Right forelimb (tissue), 1 donor: Measurements from ENCODE around the gene CIROP.

Source experiments
- DNase-seq: peaks from one replicate; pipeline ENCODE4 v3.0.0-alpha.2; 2018

Gene CIROP, protein sequence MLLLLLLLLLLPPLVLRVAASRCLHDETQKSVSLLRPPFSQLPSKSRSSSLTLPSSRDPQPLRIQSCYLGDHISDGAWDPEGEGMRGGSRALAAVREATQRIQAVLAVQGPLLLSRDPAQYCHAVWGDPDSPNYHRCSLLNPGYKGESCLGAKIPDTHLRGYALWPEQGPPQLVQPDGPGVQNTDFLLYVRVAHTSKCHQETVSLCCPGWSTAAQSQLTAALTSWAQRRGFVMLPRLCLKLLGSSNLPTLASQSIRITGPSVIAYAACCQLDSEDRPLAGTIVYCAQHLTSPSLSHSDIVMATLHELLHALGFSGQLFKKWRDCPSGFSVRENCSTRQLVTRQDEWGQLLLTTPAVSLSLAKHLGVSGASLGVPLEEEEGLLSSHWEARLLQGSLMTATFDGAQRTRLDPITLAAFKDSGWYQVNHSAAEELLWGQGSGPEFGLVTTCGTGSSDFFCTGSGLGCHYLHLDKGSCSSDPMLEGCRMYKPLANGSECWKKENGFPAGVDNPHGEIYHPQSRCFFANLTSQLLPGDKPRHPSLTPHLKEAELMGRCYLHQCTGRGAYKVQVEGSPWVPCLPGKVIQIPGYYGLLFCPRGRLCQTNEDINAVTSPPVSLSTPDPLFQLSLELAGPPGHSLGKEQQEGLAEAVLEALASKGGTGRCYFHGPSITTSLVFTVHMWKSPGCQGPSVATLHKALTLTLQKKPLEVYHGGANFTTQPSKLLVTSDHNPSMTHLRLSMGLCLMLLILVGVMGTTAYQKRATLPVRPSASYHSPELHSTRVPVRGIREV

DNA sequence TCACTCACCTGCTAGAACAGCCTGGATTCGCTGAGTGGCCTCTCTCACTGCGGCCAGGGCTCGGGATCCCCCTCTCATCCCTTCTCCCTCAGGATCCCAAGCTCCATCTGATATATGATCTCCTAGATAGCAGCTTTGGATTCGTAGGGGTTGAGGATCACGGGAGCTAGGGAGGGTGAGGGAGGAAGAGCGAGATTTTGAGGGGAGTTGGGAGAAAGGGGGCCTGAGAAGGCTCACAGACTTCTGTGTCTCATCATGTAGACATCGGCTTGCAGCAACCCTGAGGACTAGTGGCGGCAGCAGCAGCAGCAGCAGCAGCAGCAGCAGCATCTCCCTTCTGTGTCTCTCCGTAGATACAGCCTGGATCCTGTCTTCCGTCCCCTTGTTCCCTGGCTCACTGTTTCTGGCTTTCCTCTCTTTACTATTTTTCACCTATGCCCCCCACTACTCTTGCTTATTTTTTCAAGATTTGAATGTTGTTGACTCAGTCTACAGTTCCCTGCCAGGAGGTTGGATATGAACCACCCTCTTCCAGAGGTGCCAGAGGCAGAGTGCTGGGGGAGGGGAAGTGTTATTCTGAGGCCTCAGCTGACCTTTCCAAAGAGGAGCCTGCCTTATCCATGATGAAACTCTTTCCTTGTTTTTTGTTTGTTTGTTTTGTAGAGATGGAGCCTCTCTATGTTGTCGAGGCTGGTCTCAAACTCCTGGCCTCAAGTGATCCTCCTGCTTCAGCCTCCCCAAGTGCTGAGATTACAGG lies at the start of gene CIROP:
Gene CIROP (minus strand): TSS at position 399 of the 757 bp plus-strand sequence. CDS start 69 bp downstream, at position 330.
- DNase-seq, result no peak

- DNase-seq, result peak; percentile 87
Observed at GRCh38 chr14:23153851-23154796, 49.3 kb upstream of the CIROP start.

DNA sequence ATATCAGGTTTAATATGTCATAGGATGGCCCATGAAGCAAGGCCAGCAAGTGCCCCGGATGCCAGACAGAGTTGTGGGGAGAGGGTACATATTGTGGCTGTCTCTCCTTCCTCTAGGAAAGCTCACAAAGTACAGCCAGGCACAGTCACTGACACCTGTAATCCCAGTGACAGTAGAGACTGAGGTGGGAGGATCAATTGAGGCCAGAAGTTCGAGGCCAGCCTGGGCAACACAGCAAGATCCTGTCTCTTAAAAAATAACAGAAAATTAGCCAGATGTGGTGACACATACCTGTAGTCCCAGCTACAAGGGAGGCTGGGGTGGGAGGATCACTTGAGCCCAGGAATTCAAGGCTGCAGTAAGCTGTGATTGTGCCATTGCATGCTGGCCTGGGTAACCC lies 46.6 kb upstream of the CIROP start:
- DNase-seq, result no peak

DNA sequence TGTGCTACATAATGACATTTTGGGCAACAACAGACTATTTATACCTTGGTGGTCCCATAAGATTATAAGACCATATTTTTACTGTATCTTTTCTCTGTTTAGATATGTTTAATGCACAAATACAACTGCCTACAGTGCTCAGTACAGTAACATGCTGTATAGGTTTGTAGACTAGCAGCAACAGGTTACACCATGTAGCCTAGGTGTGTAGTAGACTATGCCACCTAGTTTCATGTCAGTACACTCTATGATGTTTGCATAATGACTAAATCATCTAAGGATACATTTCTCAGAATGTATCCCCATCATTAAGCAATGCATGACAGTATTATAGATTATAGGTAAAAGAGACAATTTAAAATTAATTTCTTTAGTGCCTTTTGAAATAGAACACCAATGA lies 45.0 kb upstream of the CIROP start:
- DNase-seq, result no peak

DNA sequence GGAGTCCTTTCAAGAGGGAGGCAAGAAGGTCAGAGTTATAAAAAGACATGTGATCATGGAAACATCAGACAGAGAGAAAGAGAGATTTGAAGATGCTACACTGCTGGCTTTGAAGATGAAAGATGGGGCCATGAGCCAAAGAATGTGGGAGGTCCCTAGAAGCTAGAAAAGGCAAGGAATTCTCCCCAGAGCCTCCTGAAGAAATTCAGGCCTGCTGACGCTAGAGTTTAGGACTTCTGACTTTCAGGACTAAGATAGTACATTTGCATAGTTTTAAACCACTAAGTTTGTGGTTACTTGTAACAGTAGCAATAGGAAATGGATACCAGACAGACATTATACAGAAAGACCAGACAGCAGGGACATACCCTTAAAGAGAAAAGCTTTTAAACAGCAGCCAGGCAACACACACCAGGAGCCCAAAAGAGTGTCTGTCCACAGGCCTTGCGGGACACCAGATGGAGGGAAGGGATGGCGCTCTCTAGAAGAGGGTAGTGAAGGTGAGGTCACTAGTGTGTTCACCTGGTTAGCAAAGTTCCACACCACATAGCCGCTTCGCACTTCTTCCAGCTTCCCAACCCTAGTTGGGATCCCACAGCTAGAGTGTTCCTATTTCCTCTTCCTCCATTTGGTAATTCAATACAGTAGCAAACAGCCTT lies 43.9 kb upstream of the CIROP start:
- DNase-seq, result no peak

- no peak for DNase-seq
Observed at GRCh38 chr14:23147676-23148075, 42.9 kb upstream of the CIROP start.

DNA sequence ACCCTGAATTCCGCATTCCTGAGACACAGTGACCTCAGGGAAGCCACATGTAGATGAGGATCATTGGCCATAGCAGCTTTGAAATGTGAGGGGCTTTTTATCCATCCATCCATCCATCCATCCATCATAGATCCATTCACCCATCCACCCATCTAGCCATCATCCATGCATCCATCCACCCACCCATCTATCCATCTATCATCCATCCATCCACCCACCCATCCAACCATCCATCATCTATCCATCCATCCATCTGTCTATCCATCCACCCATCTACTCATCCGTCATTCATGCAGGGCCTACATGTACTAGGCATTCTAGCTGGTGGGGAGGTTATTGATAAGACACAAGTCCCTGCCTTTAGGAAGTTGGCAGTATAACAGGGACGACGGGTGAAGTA lies 42.2 kb upstream of the CIROP start:
- no peak for DNase-seq

DNA sequence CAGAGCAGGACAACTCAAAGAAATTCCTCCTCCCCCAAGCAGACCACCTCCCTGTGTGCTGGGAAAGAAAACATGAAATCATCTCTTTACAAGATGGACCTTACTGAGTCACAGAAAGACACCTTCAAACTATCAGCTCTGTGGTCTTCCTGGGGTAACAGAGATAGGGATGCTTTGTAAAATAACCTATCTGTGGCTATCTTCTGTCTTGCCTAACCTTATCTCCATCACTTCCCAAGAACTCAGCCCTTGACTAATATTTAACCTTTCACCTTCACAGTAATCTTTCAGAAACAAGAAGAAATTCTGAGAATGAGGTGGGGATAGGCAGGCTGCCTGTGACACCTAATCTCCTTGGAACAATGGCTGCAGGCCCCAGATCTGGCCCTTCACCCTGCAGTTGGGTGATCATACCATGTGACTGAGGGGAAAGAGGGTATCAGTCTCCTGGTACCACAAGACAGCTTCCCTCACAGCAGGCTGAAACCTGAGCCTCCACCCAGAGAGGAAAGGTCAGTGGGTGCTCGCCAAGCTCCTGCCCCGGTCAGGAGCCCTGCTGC lies 41.6 kb upstream of the CIROP start:
- no peak for DNase-seq

GRCh38 chr14:23145794-23146350 lies 41.1 kb upstream of the CIROP start:
- DNase-seq, result no peak

DNA sequence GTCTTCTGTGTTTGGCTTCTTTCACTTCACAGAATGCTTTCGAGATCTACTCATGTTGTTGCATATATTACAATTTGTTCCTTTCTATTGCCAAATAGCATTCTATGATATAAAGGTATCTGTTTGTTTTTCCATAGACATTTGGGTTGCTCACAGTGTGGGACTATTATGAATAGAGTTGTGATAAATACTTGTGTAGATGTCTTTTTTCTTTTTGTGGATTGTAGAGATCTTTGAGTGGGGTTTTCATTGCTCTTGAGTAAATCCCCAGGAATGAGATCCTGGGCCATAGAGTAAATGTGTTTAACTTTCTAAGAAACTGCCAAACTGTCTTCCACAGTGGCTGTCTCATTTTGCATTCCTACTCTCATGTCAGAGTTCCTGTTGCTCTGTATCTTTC lies 39.1 kb upstream of the CIROP start:
- no peak for DNase-seq

GRCh38 chr14:23142826-23143225 lies 38.0 kb upstream of the CIROP start:
- no peak for DNase-seq

- DNase-seq, result peak; percentile 60
Observed at GRCh38 chr14:23141706-23142444, 37.1 kb upstream of the CIROP start.

DNA sequence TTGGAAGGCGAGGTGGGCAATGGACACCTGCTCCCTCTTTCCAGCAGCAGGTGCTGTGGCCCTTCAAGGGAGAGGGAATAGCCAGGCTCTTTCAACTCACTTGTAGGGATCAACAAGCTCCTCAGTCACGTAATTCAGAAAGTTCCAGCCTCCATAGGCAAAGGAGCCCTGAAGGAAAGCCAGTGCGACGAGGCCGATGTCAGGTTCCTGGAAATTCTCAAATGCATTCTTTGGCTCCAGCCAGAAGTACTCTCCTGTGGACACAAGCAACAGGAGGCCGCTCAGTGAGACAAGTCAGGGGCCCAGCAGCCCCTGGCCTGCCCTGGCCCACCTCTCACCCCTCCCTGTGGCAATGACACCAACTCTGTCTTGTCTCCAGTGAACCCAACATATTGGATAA lies 35.6 kb upstream of the CIROP start:
- no peak for DNase-seq

DNA sequence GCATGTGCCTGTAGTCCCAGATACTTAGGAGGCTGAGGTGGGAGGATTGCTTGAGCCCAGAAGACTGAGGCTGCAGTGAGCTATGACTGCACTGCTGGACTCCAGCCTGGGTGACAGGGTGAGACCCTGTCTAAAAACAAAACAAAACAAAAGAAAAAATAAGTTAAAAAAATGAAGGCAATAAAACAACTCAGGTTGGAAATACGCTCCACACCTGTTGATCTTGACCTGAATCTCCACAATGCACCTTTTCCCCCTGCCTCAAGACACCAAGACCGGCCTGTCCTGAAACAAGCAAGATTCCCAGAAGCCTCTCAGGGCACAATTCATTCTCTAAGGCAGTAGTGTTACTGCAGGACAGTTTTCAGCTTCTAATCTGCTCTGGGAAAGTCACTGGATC lies 35.1 kb upstream of the CIROP start:
- no peak for DNase-seq

GRCh38 chr14:23137813-23138535 lies 33.2 kb upstream of the CIROP start:
- no peak for DNase-seq

GRCh38 chr14:23137192-23137812 lies 32.5 kb upstream of the CIROP start:
- no peak for DNase-seq

GRCh38 chr14:23136566-23137133 lies 31.9 kb upstream of the CIROP start:
- DNase-seq, result no peak

DNA sequence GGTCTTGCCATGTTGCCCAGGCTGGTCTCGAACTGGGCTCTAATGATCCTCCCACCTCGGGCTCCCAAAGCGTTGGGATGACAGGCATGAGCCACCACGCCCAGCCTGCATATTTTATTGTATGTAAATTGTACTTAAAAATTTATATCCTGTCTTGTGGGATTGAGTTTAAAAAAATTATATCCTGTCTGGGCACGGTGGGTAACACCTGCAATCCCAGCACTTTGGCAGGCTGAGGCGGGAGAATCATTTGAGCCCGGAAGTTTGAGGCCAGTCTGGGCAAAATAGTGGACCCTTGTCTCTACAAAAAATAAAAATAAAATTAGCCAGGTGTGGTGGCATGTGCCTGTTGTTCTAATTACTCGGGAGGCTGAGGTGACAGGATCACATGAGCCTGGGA lies 28.2 kb upstream of the CIROP start:
- DNase-seq, result no peak

DNA sequence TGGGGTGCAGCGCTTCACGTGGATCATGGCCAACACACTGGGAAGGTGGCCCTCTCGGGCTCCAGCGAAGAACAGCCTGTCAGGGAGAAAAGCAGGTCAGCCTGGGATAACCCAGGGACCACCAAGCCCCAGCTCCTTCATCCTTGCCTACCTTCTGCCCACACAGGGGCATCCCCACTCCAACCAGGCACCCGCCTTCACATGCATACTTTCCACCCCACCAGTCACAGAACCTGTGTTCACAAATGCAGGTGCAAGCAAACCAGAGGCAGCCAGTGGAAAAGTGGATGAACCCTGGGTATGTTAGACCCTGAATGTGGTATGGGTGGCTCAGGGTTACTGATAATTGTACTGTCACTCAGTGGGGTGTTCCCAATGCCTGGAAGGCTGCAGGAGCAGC lies 26.7 kb upstream of the CIROP start:
- DNase-seq, result no peak
